ENCODE data around the gene COL6A3.
"Not testable (repeated sequence)": the region's sequence is repeated elsewhere in the genome, so short reads cannot be mapped to it uniquely, and the experiment has no call there.

Gene COL6A3

GRCh38 chr2:237379636-237380035 lies 34.3 kb downstream of the COL6A3 start:
- DNase-seq (ENCODE audit: low read depth in 1 of 2, low spot score in 1 of 2), result no peak
- no peak for TF ChIP-seq JUND (IDR thresholded peaks at IDR 0.05; ENCODE audit: low read depth)
- in situ Hi-C loops (cut with HindIII; ENCODE audit: low pct_unique_long_range_greater_than_20kb, low sequenced_read_pairs), result no loop called here

GRCh38 chr2:237378650-237379049 lies 35.3 kb downstream of the COL6A3 start:
- in situ Hi-C loops (cut with HindIII; ENCODE audit: low pct_unique_long_range_greater_than_20kb, low sequenced_read_pairs), result no loop called here
- no peak for DNase-seq (ENCODE audit: low read depth in 1 of 2, low spot score in 1 of 2)
- TF ChIP-seq JUND (IDR thresholded peaks at IDR 0.05; ENCODE audit: low read depth), result no peak

GRCh38 chr2:237374284-237375060 lies 39.5 kb downstream of the COL6A3 start:
- no peak for DNase-seq (ENCODE audit: low read depth in 1 of 2, low spot score in 1 of 2)
- no peak for TF ChIP-seq JUND (IDR thresholded peaks at IDR 0.05; ENCODE audit: low read depth)
- in situ Hi-C loops (cut with HindIII; ENCODE audit: low pct_unique_long_range_greater_than_20kb, low sequenced_read_pairs), result no loop called here

GRCh38 chr2:237371856-237372255 lies 42.1 kb downstream of the COL6A3 start:
- in situ Hi-C loops (cut with HindIII; ENCODE audit: low pct_unique_long_range_greater_than_20kb, low sequenced_read_pairs), result no loop called here
- TF ChIP-seq JUND (IDR thresholded peaks at IDR 0.05; ENCODE audit: low read depth), result no peak

GRCh38 chr2:237365671-237366070 lies 48.3 kb downstream of the COL6A3 start:
- in situ Hi-C loops (cut with HindIII; ENCODE audit: low pct_unique_long_range_greater_than_20kb, low sequenced_read_pairs), result no loop called here
- TF ChIP-seq JUND (IDR thresholded peaks at IDR 0.05; ENCODE audit: low read depth), result no peak
- DNase-seq (ENCODE audit: low read depth in 1 of 2, low spot score in 1 of 2), result no peak

More at GRCh38 chr2:237371856-237372255, 42.1 kb downstream of the COL6A3 start:
- no peak for DNase-seq (ENCODE audit: low read depth in 1 of 2, low spot score in 1 of 2)

- no peak for TF ChIP-seq JUND (IDR thresholded peaks at IDR 0.05; ENCODE audit: low read depth)
- no peak for DNase-seq (ENCODE audit: low read depth in 1 of 2, low spot score in 1 of 2)
- in situ Hi-C loops (cut with HindIII; ENCODE audit: low pct_unique_long_range_greater_than_20kb, low sequenced_read_pairs), result no loop called here
Measured at GRCh38 chr2:237364655-237365054, 49.3 kb downstream of the COL6A3 start.

GRCh38 chr2:237361194-237362004 lies 52.6 kb downstream of the COL6A3 start:
- DNase-seq (ENCODE audit: low read depth in 1 of 2, low spot score in 1 of 2), result no peak
- in situ Hi-C loops (cut with HindIII; ENCODE audit: low pct_unique_long_range_greater_than_20kb, low sequenced_read_pairs), result no loop called here
- TF ChIP-seq JUND (IDR thresholded peaks at IDR 0.05; ENCODE audit: low read depth), result no peak

- DNase-seq (ENCODE audit: low read depth in 1 of 2, low spot score in 1 of 2), result no peak
- in situ Hi-C loops (cut with HindIII; ENCODE audit: low pct_unique_long_range_greater_than_20kb, low sequenced_read_pairs), result no loop called here
- no peak for TF ChIP-seq JUND (IDR thresholded peaks at IDR 0.05; ENCODE audit: low read depth)
Measured at GRCh38 chr2:237359894-237360780, 53.8 kb downstream of the COL6A3 start.

- in situ Hi-C loops (cut with HindIII; ENCODE audit: low pct_unique_long_range_greater_than_20kb, low sequenced_read_pairs), result no loop called here
- no peak for TF ChIP-seq JUND (IDR thresholded peaks at IDR 0.05; ENCODE audit: low read depth)
- DNase-seq (ENCODE audit: low read depth in 1 of 2, low spot score in 1 of 2), result no peak
Measured at GRCh38 chr2:237359518-237359840, 54.5 kb downstream of the COL6A3 start.

- TF ChIP-seq JUND (IDR thresholded peaks at IDR 0.05; ENCODE audit: low read depth), result no peak
- DNase-seq (ENCODE audit: low read depth in 1 of 2, low spot score in 1 of 2), result no peak
- in situ Hi-C loops (cut with HindIII; ENCODE audit: low pct_unique_long_range_greater_than_20kb, low sequenced_read_pairs), result no loop called here
Measured at GRCh38 chr2:237358721-237359517, 55.0 kb downstream of the COL6A3 start.

- in situ Hi-C loops (cut with HindIII; ENCODE audit: low pct_unique_long_range_greater_than_20kb, low sequenced_read_pairs), result no loop called here
- TF ChIP-seq JUND (IDR thresholded peaks at IDR 0.05; ENCODE audit: low read depth), result no peak
- no peak for DNase-seq (ENCODE audit: low read depth in 1 of 2, low spot score in 1 of 2)
Measured at GRCh38 chr2:237355701-237356100, 58.3 kb downstream of the COL6A3 start.

- TF ChIP-seq JUND (IDR thresholded peaks at IDR 0.05; ENCODE audit: low read depth), result no peak
- no peak for DNase-seq (ENCODE audit: low read depth in 1 of 2, low spot score in 1 of 2)
- in situ Hi-C loops (cut with HindIII; ENCODE audit: low pct_unique_long_range_greater_than_20kb, low sequenced_read_pairs), result no loop called here
Measured at GRCh38 chr2:237354892-237355291, 59.1 kb downstream of the COL6A3 start.

GRCh38 chr2:237354172-237354571 lies 59.8 kb downstream of the COL6A3 start:
- DNase-seq (ENCODE audit: low read depth in 1 of 2, low spot score in 1 of 2); in situ Hi-C loops (cut with HindIII; ENCODE audit: low pct_unique_long_range_greater_than_20kb, low sequenced_read_pairs): not testable (repeated sequence)

Data from T47D (cell line).